HG03520 (cell line): ENCODE measurements around the gene SF3B1.
"Not testable (repeated sequence)": the region's sequence is repeated elsewhere in the genome, so short reads cannot be mapped to it uniquely, and the experiment has no call there.

Source experiments
- ATAC-seq: cut with Tn5 transposase; IDR thresholded peaks from one replicate; pipeline ENCODE4 v1.9.1; 2021; ENCODE audit warnings: mild to moderate bottlenecking, moderate library complexity; ENCODE audit not compliant: unreplicated experiment

Gene SF3B1

DNA sequence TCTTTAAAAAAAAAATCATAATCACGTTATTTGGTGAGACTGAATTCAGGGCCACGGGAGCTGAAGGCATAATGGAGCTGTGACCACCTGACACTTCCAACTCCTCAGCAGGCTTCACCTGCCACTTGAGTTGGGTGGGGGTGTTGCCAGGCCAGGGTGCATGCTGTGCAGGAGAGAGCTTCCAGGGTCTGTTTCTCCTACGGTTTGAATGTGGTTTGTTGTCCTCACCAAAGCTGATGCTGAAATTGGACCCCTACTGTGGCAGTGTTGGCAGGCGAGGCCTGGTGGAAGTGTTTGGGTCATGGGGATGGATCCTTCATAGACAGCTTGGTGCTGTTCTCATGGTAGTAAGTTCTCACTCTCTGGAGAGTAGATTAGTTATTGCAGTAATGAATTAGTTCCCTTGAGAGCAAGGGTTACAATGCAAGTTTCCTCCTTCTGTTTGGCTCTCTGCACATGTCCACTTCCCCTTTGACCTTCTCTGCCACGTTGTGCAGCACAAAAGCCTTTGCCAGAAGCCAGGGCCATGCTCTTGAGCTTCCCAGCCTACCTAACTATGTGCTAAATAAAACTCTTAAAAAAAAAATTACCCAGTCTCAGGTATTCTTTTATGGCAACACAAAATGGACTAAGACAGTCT is 86.0 kb downstream of the SF3B1 start:
- ATAC-seq, result no peak

DNA sequence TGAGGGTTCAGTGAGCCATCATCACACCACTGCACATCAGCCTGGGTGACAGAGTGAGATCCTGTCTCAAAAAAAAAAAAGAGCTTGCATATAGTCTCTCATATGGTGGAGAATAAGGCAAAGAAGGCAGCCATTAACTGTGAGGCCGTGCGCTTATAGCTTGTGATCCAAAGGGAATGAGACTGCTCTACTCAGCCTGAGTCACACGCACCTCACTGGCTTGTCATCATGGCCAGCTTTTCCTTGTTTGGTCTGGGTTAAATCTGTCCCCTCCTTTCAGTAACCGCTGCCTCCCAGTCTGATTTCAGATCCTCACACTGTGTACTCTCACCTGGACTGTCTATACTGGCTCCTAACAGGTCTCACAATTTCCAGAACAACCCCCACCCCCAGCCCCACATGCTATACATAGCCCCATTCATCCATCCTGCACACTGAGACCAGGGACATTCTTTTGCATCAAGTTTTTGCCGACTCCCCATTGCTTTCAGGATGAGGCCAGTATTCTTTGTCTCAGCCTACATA is 88.9 kb downstream of the SF3B1 start:
- ATAC-seq, result no peak

DNA sequence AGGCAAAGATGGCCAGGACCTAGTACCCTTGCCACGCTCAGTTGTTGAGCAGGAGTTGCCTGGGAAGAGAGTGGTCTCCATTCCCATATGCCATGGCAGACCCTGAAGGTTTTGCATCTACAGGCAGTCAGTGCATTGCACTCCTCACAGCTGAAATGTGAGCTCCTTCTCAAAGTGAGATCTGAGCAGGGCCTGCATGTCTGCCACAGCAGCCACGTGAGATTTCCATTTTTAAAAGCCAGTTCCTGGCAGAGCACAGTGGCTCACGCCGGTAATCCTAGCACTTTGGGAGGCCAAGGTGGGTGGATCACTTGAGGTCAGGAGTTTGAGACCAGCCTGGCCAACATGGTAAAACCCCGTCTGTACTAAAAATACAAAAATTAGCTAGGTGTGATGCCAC is 90.9 kb downstream of the SF3B1 start:
- not testable (repeated sequence) for ATAC-seq

DNA sequence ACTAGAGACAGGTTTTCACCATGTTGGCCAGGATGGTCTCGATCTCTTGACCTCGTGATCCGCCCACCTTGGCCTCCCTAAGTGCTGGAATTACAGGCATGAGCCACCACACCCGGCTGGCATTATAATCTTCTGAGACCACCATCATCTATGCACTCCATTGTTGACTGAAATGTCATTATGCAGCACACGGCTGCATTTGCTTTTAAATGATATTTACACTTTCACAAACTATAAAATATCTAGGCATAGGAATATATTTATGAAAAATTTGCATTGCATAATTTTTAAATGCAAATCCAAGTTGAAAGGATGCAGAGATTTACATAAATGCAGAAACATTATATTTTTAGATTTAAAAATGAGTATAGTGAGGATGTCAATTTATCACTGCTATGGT is 94.2 kb downstream of the SF3B1 start:
- ATAC-seq, result no peak
